HepG2 (cell line): ENCODE results near the gene RNF126. TPM values are rescaled to one million over a fixed set of nuclear protein-coding genes. Genes with fewer than 3 reads are reported as not detected.

Experiments
- CHCHD3 ChIP-seq: sonication (generic); formaldehyde crosslinking; IDR thresholded peaks from 2 replicates; pipeline ENCODE4 v1.8.0; 2022; ENCODE audit warnings: mild to moderate bottlenecking, missing genetic modification reagents, moderate library complexity
- HMGA1 ChIP-seq: sonication (generic); formaldehyde crosslinking; conservative IDR thresholded peaks from 2 replicates; pipeline ENCODE4 v1.4.0; 2020; ENCODE audit warnings: missing genetic modification reagents
- SAFB2 ChIP-seq: sonication (generic); formaldehyde crosslinking; IDR thresholded peaks from 2 replicates; pipeline ENCODE4 v1.5.1; 2020; ENCODE audit warnings: missing genetic modification reagents, low read depth, mild to moderate bottlenecking, borderline replicate concordance
- SIX1 ChIP-seq: sonication (generic); formaldehyde crosslinking; IDR thresholded peaks from 2 replicates; pipeline ENCODE4 v1.4.0; 2020; ENCODE audit warnings: missing genetic modification reagents, borderline replicate concordance
- SRSF9 ChIP-seq: fragments of 200-400 bp; formaldehyde crosslinking; IDR thresholded peaks from 2 replicates; pipeline ENCODE4 v1.6.1; 2018; ENCODE audit warnings: borderline replicate concordance, mild to moderate bottlenecking, low read depth, low read length; ENCODE audit not compliant: insufficient read depth, poor library complexity, severe bottlenecking
- TP53 ChIP-seq: sonication (generic); formaldehyde crosslinking; conservative IDR thresholded peaks from 2 replicates; pipeline ENCODE4 v1.4.0; 2020; ENCODE audit warnings: missing genetic modification reagents
- YEATS2 ChIP-seq: sonication (generic); formaldehyde crosslinking; IDR thresholded peaks from 2 replicates; pipeline ENCODE4 v1.4.0; 2020; ENCODE audit warnings: missing genetic modification reagents, borderline replicate concordance
- ZBTB21 ChIP-seq: sonication (generic); formaldehyde crosslinking; IDR thresholded peaks from 2 replicates; pipeline ENCODE4 v1.4.0; 2020; ENCODE audit warnings: missing genetic modification reagents
- ZFAT ChIP-seq: sonication (generic); formaldehyde crosslinking; conservative IDR thresholded peaks from 2 replicates; pipeline ENCODE4 v1.8.1; 2023; ENCODE audit warnings: missing genetic modification reagents, inconsistent platforms
- ZFP36 ChIP-seq: fragments of 150-350 bp; IDR thresholded peaks from 2 replicates; pipeline ENCODE4 v1.6.1; 2018; ENCODE audit warnings: borderline replicate concordance, low read length, low read depth; ENCODE audit not compliant: partially characterized antibody
- ZMAT3 ChIP-seq: sonication (generic); formaldehyde crosslinking; conservative IDR thresholded peaks from 2 replicates; pipeline ENCODE4 v1.7.0; 2021; ENCODE audit warnings: missing genetic modification reagents
- ZNF256 ChIP-seq: sonication (generic); formaldehyde crosslinking; conservative IDR thresholded peaks from 2 replicates; pipeline ENCODE4 v1.4.0; 2020; ENCODE audit warnings: missing genetic modification reagents
- ZNF496 ChIP-seq: sonication (generic); formaldehyde crosslinking; IDR thresholded peaks from 2 replicates; pipeline ENCODE4 v1.8.1; 2023; ENCODE audit warnings: mild to moderate bottlenecking, moderate library complexity, missing genetic modification reagents; ENCODE audit not compliant: insufficient replicate concordance
- ZNF550 ChIP-seq: sonication (generic); formaldehyde crosslinking; IDR thresholded peaks from 2 replicates; pipeline ENCODE4 v1.4.0; 2020; ENCODE audit warnings: mild to moderate bottlenecking, missing genetic modification reagents, borderline replicate concordance
- ZNF556 ChIP-seq: sonication (generic); formaldehyde crosslinking; IDR thresholded peaks from 2 replicates; pipeline ENCODE4 v1.4.0; 2020; ENCODE audit warnings: mild to moderate bottlenecking, missing genetic modification reagents, borderline replicate concordance
- ZNF773 ChIP-seq: sonication (generic); formaldehyde crosslinking; IDR thresholded peaks from 2 replicates; pipeline ENCODE4 v1.4.0; 2020; ENCODE audit warnings: missing genetic modification reagents, borderline replicate concordance
- polyA plus RNA-seq, 8 experiments: library from polyadenylated mRNA; depleted of rRNA in 3 of 8; stranded (reverse) in 7 of 8; unstranded in 1 of 8; fragments of >200 nt; fragmentation: Illumina TruSeq in 4 of 8; extraction: Trizol in 4 of 8; gene quantifications; 2 replicates each; pipeline versions ENCODE4 v1.2.1 to v1.2.3, GENCODE V29; 2011 to 2016; ENCODE audit warnings: low read depth in 4 of 8, missing spikeins in 1 of 8, mixed read lengths in 1 of 8; ENCODE audit not compliant: insufficient read depth in 1 of 8
- total RNA-seq, 5 experiments: library from RNA; depleted of rRNA; stranded (reverse); fragments of >200 nt; fragmentation: Illumina TruSeq; extraction: Trizol; gene quantifications; 2 replicates each; pipeline ENCODE4 v1.2.3, GENCODE V29; 2016; ENCODE audit warnings: low read depth in 1 of 5
- TF ChIP-seq, protein P1 (sequence below): sonication (generic); formaldehyde crosslinking; IDR thresholded peaks from 2 replicates; pipeline ENCODE4 v1.4.0; 2020; ENCODE audit warnings: low read depth, missing genetic modification reagents
- TF ChIP-seq, protein P2 (sequence below): sonication (generic); formaldehyde crosslinking; IDR thresholded peaks from 2 replicates; pipeline ENCODE4 v1.8.1; 2023; ENCODE audit warnings: mild to moderate bottlenecking, missing genetic modification reagents
- TF ChIP-seq, protein P3 (sequence below): sonication (generic); formaldehyde crosslinking; IDR thresholded peaks from 2 replicates; pipeline ENCODE4 v1.4.0; 2020; ENCODE audit warnings: missing genetic modification reagents

Gene RNF126
- total and polyA plus RNA-seq, 2 of the 13 experiments (the other 11 are each of a cell fraction or from before 2014, with no cell fraction given): 23.2 to 34.0 TPM

DNA sequence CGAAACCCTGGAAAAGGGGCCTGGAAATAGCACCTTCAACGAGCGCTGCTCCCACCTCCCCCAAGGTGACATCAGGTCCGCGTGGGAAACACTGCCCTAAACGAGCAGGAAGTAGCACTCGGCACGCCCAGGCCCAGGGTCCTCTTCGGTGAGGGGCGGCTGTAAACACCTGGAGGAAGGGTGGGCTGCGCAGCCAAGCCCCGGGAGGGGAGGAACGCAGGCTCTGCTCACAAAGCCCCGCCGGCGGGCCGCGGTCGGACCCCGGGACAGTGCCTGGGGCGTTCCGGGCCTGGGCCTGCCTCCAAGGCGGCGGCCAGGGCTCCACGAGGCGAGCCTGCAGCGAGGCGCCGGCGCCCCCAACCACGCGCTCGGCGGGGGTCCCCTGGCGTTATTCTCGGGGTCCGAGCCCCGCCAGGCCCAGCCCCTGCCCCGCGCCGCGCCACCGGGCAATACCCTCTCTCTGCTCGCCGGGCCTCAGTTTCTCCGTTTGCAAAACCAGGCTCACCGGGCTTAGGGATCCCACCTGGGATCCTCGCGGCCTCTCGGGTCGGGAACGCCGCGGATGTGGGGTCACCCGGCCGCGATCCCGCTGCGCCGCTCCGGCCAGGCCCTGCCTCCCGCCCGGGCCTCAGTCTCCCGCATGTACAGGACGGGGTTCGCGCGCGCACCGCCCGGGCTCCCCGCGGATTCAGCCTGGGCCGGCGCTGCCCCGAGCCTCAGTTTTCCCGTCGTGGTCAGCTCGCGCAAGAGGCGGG is 630 bp downstream of the RNF126 start (continued):
- TF ChIP-seq SAFB2 (CRISPR knock-in tag) (0 out of 2 replicates have a peak, but pooled peaks have one; percentile 11), HMGA1 (CRISPR knock-in tag) (no peak), SIX1 (CRISPR knock-in tag) (no peak), TP53 (CRISPR knock-in tag) (no peak), CHCHD3 (CRISPR knock-in tag) (peak; percentile 74; the same call in 1 of the 2 replicates), ZNF496 (CRISPR knock-in tag) (no peak), SRSF9 (no peak), ZNF773 (CRISPR knock-in tag) (no peak), ZMAT3 (0 out of 2 replicates have a peak, but pooled peaks have one; percentile 20), ZFP36 (no peak), ZFAT (CRISPR knock-in tag) (no peak), ZNF550 (CRISPR knock-in tag) (no peak), YEATS2 (CRISPR knock-in tag) (no peak), ZNF256 (CRISPR knock-in tag) (no peak), ZNF556 (CRISPR knock-in tag) (no peak), ZBTB21 (CRISPR knock-in tag) (no peak)
- TF ChIP-seq, protein P1, sequence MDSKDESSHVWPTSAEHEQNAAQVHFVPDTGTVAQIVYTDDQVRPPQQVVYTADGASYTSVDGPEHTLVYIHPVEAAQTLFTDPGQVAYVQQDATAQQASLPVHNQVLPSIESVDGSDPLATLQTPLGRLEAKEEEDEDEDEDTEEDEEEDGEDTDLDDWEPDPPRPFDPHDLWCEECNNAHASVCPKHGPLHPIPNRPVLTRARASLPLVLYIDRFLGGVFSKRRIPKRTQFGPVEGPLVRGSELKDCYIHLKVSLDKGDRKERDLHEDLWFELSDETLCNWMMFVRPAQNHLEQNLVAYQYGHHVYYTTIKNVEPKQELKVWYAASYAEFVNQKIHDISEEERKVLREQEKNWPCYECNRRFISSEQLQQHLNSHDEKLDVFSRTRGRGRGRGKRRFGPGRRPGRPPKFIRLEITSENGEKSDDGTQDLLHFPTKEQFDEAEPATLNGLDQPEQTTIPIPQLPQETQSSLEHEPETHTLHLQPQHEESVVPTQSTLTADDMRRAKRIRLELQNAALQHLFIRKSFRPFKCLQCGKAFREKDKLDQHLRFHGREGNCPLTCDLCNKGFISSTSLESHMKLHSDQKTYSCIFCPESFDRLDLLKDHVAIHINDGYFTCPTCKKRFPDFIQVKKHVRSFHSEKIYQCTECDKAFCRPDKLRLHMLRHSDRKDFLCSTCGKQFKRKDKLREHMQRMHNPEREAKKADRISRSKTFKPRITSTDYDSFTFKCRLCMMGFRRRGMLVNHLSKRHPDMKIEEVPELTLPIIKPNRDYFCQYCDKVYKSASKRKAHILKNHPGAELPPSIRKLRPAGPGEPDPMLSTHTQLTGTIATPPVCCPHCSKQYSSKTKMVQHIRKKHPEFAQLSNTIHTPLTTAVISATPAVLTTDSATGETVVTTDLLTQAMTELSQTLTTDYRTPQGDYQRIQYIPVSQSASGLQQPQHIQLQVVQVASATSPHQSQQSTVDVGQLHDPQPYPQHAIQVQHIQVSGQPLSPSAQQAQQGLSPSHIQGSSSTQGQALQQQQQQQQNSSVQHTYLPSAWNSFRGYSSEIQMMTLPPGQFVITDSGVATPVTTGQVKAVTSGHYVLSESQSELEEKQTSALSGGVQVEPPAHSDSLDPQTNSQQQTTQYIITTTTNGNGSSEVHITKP: no peak
- TF ChIP-seq, protein P2, sequence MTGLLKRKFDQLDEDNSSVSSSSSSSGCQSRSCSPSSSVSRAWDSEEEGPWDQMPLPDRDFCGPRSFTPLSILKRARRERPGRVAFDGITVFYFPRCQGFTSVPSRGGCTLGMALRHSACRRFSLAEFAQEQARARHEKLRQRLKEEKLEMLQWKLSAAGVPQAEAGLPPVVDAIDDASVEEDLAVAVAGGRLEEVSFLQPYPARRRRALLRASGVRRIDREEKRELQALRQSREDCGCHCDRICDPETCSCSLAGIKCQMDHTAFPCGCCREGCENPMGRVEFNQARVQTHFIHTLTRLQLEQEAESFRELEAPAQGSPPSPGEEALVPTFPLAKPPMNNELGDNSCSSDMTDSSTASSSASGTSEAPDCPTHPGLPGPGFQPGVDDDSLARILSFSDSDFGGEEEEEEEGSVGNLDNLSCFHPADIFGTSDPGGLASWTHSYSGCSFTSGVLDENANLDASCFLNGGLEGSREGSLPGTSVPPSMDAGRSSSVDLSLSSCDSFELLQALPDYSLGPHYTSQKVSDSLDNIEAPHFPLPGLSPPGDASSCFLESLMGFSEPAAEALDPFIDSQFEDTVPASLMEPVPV: no peak
- TF ChIP-seq, protein P3, sequence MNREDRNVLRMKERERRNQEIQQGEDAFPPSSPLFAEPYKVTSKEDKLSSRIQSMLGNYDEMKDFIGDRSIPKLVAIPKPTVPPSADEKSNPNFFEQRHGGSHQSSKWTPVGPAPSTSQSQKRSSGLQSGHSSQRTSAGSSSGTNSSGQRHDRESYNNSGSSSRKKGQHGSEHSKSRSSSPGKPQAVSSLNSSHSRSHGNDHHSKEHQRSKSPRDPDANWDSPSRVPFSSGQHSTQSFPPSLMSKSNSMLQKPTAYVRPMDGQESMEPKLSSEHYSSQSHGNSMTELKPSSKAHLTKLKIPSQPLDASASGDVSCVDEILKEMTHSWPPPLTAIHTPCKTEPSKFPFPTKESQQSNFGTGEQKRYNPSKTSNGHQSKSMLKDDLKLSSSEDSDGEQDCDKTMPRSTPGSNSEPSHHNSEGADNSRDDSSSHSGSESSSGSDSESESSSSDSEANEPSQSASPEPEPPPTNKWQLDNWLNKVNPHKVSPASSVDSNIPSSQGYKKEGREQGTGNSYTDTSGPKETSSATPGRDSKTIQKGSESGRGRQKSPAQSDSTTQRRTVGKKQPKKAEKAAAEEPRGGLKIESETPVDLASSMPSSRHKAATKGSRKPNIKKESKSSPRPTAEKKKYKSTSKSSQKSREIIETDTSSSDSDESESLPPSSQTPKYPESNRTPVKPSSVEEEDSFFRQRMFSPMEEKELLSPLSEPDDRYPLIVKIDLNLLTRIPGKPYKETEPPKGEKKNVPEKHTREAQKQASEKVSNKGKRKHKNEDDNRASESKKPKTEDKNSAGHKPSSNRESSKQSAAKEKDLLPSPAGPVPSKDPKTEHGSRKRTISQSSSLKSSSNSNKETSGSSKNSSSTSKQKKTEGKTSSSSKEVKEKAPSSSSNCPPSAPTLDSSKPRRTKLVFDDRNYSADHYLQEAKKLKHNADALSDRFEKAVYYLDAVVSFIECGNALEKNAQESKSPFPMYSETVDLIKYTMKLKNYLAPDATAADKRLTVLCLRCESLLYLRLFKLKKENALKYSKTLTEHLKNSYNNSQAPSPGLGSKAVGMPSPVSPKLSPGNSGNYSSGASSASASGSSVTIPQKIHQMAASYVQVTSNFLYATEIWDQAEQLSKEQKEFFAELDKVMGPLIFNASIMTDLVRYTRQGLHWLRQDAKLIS (CRISPR knock-in tag): no peak
